Kidney tubule cell (primary cell): Measurements from ENCODE around the gene NPAS3.

Experiments
- DNase-seq: peaks from one replicate; pipeline ENCODE4 v3.0.0-alpha.2; 2018; ENCODE audit warnings: low spot score

Gene NPAS3

GRCh38 chr14:33016613-33017012 lies 77.9 kb downstream of the NPAS3 start:
- no peak for DNase-seq

- DNase-seq, result no peak
Observed at GRCh38 chr14:33017016-33017415, 78.3 kb downstream of the NPAS3 start.

GRCh38 chr14:33019346-33019745 lies 80.7 kb downstream of the NPAS3 start:
- DNase-seq, result no peak

DNA sequence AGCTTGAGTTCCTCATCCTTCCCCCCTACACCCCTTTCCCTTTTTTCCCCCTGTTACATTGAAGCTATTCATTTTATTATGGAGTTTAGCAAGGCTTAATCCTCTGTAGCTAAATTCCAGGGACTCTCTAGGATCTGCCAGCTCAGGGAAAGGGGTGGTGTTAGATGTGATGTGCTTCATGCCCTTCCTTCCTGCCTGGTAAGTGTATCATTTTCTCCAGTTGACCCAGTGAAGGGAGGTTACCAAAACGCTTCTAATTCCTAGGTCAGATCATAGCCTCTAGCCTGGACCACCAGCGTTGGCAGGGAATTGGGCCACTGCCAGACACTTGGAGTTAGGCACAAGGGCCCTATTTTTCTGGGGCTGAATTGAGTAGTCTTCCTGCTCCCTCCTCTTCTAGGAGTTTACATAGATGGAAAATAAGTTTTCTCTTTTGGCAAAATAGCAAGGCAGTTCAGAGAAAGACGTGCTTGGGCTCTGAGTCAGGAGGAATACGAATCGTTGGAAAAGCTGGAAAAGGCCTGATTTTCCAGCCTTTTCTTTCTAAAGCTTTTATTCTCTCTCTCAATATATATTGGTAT lies 88.3 kb downstream of the NPAS3 start:
- no peak for DNase-seq

GRCh38 chr14:33029511-33029910 lies 90.8 kb downstream of the NPAS3 start:
- DNase-seq, result no peak

DNA sequence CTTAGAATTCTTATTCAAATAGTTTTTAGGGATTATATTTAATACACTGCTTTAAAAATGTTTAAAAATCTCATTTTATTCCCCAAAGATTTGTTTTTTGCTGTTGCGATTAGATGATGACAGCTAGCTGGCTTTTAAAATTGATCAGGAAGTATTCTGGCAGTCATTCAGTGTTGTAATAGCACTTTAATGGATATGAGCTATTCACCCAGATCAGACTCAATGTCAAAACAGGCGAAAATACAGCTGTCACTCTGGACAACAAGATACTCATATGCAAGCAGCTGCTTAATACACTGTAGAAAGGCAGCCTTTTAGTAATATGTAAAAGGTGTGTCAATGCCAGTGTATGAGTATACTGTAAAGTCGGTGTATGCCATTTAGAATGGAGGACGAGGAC lies 91.7 kb downstream of the NPAS3 start:
- no peak for DNase-seq

DNA sequence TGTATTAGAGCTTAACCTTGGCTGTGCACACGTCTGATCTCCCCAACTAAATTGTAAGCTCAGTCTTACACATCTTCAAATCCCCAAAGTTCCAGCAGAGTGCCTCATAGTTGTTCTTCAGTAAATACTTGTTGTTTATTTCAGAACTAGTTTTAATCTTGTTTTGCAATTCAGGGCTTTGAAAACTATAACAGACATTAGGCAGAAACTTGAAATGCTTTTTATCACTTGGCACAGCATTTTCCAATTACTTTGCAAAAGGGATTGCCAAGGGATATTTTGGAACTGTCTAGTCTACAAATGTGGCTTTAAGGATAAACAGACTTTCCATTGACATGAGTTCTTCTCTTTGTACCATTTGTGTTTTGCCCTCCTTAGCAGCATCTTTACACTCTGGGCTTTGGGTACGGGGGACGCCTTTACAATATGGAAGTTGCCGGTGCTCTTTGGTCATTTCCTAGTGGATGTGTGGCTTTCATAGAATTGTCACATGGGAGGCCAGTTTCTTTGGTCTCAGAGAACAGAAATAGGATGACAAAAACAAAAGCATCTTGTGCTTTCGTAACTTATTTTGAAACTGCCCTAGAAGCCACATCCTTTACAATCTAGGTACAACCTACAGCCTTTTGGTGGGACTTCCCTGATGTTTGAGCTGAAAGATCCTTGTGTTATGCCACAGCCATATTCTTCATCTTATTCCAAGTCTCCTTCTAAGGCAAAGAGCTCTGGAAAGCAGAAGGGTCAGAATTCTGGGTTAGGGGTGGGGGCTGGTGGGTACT lies 96.9 kb downstream of the NPAS3 start:
- DNase-seq, result no peak

DNA sequence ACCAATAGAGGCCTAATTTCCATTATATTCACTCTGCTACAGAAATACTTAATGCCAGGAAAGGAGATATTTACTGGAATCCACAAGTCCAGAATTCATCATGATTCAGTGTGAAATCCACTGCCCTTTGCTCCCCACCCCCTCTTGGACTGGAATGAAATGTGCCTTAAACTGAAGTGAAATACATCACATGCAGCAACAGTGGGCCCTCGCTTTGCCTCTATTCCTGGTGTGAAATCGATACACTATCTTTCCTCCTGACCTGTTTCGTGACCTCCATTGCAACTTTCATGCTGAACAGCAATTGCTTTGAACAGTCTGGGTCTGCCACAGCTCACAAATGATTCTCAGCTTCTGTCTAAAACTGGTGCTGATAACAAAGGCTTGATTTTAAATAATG lies 100.6 kb downstream of the NPAS3 start:
- no peak for DNase-seq

DNA sequence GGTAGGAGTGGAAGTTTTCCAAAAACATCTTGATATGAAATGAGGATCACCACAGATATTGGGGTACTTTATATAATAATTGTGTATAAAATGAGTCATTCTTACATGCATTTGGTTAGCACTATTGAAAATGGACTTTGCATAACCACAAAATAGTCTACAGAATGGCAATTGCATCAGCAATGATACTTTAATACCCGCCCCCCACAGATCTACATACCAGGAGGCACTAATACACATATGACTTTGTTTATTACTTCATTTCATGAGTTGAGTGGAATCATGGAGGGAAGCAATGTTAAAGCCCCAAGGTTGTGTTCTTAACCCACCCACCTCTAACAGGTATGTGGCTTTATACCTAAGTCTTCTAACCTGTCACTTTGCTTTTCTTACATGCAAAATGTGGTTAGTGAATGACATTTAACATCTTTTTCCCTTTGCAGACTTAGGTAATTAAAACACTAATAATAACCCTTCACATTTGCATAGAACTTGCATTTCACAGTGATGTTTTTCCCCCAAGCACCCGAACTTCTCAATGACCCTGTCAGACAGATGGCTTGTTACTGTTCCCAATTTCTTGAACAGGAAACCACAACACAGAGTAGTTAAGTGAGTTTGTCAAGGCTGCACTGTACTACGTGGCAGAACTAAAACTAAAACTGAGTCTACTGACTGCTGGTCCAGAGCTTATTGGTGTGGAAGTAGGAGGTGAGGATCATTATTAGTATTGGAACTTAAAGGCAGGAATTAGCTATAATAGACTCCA lies 101.9 kb downstream of the NPAS3 start:
- no peak for DNase-seq

GRCh38 chr14:33042591-33042990 lies 103.9 kb downstream of the NPAS3 start:
- DNase-seq, result no peak

- DNase-seq, result no peak
Observed at GRCh38 chr14:33045760-33046159, 107.1 kb downstream of the NPAS3 start.

GRCh38 chr14:33052943-33053342 lies 114.3 kb downstream of the NPAS3 start:
- no peak for DNase-seq

DNA sequence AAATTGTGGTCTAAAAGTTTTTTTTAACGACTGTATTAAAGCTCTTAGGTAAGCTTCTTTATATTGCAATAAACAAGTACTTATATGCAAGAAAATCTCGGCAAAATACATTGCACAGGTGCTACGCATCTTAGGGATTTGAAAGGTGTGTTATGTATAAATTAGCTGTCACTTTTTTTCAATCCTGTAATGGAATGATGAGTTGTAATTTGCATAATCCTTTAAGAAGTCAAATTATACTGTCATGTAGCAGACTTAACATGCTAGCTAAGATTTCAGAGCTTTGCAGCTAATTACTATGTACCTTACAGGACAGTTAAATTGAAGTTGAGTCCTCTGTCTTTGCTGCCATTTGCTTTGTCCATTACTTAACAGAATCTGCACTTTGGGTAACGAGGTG lies 117.5 kb downstream of the NPAS3 start:
- no peak for DNase-seq

DNA sequence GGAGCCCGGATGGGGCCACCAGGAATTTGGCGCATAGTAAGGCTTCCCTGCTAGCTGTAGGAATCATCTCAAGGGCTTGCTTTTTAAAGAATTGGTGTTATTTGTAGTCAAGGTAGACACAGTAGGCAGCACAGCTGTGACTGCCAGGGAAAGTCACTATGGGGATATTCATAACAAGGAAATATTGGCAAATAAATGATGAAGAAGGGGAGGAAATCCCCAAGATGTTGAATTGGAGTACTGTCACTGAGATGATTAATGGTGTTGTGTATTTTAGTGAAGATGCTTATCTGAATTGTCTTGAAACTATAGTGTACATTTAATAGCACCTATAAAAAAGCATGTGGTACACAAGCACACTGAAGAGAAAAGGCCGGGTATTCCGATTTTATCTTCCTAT lies 118.9 kb downstream of the NPAS3 start:
- DNase-seq, result no peak

DNA sequence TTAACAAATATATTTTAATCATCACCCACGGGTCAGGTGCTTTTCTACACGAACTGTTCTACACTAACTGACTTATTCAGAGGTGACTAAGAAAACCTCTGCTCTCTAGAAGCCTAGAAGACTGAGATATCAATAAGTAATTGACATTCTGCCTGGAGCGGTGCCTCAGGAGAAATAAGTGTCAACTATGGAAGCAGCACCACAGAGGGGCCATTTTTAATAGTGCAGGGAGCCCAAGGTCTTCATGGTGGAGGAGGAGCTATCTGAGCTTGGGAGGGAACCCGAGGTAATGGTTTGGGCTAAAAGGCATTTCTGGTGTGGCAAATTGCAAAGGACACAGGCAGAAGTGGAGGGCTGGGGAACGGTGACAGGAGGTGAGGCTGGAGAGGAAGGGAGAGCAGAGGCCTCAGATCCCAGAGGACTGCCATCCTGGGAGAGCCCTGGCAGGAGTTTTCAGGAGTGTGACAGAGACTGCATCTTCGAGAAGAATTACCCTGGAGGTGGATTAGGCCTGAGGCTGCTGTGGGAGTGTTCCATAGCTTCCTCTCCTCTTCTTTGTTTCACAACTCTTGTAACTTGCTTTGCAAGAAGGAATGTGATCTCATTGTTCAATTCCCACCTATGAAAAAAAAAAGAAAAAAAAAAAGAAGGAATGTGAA lies 123.1 kb downstream of the NPAS3 start:
- no peak for DNase-seq

DNA sequence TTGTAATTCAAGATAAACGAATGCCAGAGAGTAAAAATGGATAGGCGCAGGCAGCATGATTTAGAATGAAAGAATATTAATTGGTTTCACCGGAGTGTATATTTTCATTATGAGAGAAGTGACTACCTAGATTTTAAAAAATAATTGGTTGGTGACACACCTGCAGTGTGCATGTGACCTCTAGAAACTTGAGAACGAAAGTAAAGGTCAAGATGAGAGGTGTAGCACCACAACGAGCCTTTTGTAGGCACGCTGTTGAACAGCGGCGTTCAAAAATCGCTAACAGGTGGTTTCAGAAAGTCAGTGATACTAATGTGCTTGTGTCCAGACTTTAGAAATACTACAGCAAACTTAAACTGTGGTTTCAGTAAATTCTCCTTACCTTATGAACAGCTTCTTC lies 123.8 kb downstream of the NPAS3 start:
- no peak for DNase-seq

DNA sequence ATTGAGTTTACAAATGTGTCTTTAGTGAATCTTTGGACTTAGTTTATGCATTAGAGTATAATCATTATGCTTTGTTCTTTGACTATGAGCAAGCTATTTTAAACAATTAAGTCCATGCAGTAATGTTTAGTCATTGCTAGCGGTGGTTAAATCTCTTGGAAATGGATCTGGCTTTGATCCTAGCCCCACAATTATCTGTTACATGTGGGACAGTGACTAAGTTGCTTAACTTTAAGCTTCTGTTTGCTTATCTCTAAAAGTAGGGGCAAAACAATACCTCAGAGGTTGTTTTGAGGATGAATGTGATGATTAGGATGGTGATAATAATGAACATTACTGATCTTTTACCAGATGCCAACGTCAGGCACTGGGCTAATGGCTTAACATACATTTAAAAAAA lies 124.2 kb downstream of the NPAS3 start:
- no peak for DNase-seq

DNA sequence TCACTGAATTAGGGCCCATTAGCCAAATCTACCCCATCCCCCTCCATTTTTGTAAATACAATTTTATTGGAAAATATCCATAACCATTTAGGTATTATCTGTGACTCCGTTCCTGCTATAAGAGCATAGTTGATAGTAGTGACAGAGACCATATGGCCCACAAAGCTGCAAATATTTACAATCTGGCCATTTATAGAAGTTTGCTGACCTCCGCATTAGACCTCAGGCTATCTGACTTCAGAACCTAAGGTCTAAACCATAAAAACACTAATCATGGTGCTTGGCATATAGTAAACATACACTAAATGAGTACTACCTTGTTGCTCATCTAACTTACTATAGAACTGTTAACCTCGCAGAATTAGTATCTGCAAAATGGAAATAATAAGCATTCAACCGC lies 124.8 kb downstream of the NPAS3 start:
- DNase-seq, result no peak

DNA sequence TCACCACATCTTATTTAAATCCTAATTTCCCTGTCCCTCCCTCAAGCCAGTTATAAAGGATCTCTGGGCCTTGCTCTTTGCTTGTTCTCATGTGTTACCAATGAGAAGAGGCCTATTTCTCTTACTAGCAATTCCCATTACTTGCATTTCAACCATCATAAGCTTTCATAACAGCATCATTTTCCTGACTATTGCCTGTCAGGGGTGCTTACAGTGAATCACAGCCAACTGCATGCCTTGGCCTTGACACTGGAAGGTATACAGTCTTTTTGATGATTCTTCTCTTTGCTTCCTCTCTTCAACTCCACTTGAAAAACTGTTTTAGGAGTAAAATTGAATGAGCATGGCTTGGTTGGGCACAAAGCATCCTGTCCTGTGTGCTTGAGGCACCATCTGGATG lies 127.0 kb downstream of the NPAS3 start:
- no peak for DNase-seq

GRCh38 chr14:33068040-33068439 lies 129.4 kb downstream of the NPAS3 start:
- DNase-seq, result no peak

DNA sequence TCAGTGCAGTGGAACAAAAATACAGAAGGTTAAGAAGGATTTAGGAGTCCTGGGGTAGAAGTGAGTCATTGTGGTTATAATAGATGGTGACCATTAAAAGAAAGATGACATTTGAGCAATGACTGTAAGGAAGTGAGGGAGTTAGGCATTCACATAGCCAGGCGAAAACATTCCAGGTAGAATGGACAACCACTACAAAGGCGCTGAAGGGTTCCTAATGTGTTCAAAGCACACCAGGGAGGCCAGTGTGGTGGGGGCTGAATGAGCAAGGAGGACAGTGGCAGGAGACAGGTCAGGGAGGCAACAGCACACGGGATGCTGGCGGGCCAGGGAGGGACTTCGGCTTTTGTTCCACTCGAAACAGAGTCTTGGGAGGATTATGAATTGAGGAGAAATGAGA lies 129.9 kb downstream of the NPAS3 start:
- peak; percentile 76 for DNase-seq

DNA sequence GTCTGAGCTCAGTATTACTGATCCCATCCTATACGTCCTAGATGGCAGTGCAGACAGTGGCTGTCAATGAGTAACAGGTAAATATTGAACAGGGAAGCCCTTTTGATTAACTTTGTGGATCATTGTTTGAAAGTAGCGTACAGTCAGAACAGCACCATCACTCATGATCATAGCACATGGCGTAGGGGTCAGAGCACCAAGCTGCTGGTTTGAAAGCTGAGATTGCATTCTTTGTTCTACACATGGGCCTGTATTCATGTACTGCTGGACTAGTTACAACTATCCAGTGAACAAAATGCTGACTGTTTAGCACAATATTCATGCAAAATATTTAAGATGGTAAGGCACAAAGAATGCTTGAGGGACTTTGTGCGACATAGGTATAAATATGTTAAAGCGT lies 131.8 kb downstream of the NPAS3 start:
- no peak for DNase-seq

GRCh38 chr14:33073023-33073422 lies 134.3 kb downstream of the NPAS3 start:
- no peak for DNase-seq
